EL (cell line): Measurements from ENCODE around the gene RASGRP2.
"Not testable (repeated sequence)": the region's sequence is repeated elsewhere in the genome, so short reads cannot be mapped to it uniquely, and the experiment has no call there.

Experiments used
- DNase-seq: peaks from one replicate; pipeline ENCODE4 v3.0.0-alpha.2; 2016

Gene RASGRP2

DNA sequence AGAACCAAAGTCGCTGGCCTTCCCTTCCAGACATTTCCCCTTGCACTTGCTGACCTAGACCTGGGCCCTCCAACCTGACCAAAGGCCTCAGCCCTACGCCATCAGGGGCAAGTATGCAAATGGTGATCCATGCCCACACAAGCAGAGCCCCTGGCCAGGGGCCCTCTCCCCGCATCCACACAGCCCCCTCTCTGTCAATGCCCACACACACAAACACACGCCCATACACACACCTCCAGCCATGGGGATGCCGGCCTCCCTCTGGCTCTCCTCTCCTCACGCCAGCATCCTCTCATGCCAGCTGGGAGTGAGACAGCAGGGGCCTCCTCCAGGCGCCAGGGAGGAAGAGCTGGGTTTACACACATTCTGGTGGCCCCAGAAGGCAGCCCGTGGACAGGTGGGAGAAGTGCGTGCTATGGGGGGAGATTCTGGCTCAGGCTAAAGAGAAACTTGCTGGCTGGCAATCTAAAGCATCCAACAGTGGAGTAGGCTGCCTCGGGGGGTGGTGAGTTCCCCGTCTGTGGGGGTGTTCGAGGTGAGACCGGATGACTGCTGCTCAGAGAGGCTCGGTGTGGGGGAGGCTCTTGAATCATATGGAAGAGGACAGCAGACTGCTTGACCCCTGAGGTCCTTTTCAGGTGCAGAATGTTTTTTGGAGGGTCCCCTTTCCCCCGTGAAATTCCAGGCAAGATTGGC lies 25.7 kb downstream of the RASGRP2 start:
- DNase-seq, result no peak

DNA sequence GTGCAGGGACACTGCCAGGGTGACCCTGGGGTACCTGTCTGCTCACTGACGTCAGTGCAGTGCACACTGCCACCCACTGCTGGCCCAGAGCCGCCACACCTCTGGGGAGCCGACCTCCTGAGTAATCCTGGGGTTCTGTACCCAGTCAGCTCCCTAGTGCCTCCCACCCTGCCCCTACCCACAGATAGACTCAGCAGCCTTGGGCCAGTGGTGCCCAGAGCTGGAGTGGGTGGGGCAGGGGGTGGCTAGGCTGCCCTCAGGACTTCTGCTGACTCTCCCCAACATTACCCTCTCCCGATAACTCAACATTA lies 26.7 kb downstream of the RASGRP2 start:
- DNase-seq, result no peak

DNA sequence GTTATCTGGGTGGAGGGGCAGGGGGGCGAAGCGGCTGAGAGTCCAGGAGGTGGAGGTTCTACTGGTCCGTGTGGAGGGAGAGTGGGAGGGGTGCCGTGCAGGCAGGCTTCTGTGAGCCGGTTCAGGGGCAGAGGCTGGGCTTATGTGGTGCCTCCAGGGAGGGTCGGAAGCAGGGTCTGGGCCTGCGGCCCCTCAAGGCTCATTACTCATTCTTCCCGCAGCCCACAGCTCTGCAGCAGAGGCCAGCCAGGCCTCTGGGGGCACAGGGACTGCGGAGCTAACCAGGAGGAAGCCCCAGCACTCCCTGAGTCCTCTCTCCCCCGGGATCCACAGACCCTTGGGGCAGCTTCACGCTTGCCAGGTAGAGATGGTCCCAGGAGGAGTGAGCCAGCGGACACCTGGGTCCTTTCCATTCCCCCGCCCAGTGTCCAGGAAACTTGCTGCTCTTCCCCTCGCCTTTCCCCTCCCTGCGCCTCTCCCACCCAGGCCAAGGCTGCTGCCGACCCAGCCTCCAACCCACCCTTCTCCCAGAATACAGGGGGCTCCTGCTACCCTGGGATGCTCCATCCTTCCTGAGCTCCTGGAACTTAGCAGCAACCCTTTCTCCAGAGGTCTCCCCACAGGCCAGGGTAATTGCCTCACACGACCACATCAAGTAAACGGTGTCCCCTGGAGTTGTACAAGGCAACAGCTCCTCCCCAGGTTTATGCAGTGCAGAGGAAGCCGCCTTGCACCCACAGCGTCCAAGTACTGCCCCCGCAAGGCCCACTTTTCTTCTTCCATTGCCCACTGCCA lies 27.3 kb downstream of the RASGRP2 start:
- DNase-seq, result no peak

DNA sequence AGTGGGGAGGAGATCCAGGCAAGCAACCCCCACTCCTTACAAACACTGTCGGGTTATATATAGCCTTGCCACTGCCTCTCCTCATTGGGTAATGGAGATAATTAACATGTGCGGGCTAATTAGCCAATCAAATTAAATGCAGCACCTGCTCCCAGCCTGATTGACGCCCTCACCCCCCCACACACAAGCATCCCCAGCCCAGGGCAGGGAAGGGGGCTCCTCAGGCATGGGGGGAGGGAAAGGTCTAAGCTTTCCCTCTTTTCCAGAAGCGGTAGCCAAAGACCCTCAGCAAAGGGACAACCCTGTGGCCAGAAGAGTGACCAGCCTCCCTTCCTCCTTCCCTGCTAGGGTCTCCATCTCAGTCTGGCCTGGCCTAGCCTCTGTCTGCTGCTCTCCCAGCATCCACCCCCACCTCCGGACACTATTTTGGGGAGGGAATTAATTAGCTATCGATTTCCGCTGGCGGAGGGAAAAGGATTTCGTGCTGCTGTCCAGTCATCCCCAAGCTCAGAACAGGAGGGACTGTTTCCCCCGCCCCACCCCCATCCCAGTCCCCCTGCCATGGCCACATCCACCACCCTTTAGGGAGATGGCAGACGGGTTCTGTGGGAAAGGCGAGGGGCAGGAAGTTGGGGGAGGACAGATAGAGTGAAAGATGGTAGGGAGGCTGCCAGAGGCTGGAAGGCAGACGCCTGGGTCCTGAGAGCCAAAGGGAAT lies 28.0 kb downstream of the RASGRP2 start:
- DNase-seq, result no peak

DNA sequence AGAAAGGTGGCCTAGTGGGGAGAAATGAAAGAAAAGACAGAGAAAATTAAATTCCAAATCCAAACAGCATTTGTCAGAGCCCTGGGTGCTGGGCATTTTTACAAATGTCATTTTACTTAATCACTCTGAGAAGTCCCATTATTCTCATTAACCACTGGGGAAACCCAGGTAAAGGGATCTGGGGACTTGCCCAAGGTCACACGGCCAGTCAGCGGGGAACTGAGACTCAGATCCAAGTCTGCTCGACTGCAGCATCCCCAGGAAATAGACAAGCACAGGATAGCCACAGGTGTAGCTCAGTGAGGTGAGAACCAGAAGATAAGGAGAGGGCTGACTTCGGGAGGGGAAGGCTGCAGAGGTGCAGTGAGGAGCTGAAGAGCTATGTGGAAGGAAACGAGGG lies 28.8 kb downstream of the RASGRP2 start:
- no peak for DNase-seq

DNA sequence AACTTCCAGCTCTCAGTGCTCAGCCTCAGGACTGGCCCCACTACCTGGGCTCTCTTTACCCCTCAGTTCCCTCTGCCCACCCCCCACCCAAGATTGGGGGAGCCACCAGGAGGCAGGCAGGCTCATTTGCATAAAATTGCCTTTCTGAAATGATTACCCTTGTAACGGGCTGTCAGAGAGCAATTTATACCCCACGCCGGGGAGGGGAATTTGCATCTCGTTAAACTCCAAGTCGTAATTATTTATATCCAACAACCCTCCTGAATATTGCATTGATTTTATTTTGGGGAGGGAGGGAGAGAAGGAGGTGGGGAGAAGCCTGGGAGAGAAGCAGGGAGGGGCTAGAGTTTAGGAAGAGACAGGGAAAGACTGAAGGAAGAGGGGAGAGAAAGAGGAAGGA lies 29.3 kb downstream of the RASGRP2 start:
- no peak for DNase-seq

DNA sequence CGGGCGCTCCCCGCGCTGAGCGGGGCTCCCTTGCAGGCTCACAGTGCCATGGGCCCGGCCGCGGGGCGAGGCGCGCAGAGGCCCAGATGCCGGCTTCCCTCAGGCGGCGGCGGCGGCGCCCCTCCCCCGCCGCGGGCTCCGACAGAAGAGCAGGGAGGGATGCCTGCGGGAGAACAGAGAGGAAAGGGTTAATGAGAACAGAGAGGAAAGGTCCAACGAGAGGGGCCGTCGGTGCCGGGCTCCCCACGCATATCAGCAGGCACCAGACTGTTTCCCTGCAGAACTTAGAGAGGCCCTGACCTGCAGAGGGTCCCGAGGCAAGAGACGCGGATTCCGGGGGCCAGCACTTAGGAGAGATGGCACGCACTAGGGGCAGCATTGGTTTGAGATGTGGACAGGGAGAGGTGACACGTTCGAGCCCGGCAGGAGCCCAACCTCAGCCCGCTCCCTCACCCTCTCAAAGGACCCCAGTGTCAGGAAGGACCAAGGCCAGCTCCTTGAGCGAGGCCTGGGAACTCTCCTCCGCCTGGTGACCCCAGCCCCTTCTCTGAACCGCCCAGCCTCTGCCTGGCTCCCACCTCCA lies 30.1 kb downstream of the RASGRP2 start:
- DNase-seq, result no peak

DNA sequence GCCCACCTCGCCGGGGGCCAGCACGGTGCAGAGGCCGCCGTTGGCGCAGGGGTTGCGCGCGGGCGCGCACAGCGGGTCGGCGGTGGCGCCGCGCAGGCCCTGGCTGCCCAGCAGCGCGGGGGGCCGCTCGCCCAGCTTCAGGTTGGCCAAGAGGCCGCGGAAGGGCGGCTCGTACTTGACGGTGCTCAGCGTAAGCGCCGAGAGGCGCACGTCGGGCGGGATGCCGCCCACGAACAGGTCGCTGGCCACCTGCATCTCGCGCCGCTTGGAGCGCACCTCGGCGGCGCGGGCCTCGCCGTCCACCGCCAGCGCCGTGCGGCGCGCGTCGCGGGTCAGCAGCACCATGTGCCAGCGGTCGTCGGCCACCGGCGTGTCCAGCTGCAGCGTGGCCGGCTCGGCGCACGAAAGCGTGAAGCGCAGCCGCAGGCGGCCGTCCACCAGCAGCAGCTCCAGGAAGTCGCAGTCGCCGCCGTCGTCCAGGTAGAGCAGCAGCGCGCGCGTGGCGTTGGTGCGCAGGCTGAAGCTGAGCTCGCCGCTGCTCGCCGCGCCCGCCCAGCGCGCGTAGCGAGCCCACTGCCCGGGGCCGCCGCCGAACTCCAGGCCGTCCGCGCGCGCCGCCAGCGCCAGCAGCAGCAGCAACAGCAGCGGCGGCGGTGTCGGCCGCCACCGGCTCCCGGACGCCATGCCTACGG lies 30.8 kb downstream of the RASGRP2 start:
- DNase-seq, result no peak

DNA sequence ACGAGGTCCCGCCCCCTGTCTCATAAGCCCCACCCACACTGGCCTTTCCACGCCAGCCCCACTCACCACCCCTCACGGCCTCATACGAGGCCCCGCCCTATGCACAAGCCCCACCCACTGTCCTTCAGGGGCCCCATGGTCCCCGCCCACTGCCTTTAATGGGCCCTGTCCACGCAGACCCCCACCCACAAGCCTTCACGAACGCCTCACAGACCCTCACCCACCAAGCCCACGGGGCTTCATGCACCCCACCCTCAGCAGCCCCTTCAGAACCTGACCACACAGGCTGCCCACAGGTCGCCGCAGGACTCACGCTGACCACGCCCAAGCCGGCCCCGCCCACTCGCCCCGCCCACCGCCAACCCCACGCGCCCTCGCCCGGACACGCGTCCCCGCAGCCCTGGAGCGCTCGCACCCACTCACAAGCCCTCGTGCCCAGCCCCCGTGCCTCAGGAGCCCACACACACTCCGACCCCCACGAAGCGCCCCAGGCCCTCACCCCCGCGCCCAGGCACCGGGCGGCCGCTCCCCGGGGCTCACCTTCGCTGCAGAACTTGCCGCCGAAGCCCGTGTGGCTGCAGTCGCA lies 31.4 kb downstream of the RASGRP2 start:
- DNase-seq, result no peak

DNA sequence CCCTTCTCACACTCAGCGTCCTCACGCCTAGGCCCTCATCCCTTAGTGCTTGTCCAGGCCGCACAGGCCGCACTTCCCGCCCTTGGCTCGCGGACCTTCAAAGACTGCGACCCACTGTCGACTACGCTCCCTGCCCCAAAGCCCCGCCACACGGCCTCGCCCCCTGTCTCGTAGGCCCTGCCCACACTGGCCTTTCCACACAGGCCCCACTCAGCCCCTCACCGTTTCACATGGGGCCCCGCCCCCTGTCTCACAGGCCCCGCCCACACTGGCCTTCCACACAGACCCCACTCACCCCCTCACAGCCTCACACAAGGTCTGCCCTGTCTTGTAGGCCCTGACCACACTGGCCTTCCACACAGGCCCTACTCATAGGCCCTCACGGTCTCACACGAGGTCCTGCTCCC lies 32.0 kb downstream of the RASGRP2 start:
- no peak for DNase-seq

DNA sequence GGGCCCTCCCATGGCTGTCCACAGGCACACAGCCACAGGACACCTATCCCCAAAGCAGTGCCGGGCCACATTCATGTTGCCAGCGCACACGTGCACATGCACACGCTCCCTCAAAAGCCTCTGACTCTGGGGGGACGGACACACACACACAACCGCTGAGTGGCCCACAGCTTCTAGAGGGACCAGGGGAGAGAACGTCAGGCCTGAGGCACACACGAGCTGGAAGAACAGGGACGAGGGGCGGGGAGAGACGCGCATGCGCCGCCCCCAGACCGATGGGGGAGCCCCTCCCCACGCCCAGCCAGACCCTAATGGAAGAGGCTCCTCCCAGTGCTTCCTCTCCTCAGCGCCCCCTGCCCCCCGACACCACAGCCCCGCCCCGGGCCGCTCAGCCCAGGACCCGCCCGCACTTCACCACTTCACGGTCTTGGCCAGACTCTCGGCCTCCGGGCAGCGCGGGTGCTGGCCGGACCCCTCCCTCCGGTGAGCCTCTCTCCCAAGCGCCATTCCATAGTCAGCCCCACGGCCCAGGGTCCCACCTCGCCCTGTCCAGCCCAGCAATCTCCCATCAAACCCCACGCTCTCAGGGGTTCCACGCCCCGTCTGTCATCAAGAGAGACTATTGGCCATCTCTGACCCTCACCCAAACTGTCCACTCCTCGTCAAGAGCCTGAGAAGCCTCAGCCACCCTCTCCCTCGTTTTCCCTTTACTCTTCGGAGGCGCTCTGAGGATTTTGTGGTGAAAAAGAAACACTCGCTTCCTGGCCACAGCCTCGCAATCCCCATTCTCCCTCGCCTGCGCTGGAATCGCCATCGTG lies 32.6 kb downstream of the RASGRP2 start:
- no peak for DNase-seq

DNA sequence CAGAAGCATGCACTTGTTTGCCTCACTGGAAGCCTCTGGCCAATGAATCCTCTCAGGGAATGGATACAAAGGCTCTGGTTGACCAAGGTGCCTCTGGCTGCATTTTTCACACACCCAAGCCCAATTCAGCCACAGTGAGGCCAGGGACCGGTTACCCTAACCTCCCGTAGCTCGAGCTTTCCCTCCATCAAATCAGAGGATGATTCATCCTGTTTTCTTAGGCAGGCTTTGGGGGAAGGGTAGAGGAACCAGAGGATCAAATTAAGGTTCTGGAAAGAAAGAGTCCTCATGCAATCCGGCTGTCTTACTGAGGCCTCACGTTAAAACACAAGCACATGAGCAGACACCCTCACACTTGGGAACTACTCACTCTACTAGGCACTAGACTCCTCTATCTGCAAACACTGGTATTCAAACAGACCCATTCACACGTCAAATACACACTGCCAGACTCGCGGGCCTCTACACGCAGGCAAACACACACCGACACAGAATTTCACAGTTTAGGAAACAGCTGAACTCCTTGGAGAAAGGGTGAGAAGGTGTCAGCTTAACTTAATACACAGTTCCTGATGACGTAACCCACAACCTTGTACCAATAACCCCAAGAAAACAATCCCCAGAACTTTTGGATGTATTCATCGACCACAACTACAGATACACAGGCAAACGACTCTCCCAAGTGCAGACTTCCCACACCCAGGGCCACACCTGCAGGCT lies 33.4 kb downstream of the RASGRP2 start:
- DNase-seq, result peak; percentile 26

DNA sequence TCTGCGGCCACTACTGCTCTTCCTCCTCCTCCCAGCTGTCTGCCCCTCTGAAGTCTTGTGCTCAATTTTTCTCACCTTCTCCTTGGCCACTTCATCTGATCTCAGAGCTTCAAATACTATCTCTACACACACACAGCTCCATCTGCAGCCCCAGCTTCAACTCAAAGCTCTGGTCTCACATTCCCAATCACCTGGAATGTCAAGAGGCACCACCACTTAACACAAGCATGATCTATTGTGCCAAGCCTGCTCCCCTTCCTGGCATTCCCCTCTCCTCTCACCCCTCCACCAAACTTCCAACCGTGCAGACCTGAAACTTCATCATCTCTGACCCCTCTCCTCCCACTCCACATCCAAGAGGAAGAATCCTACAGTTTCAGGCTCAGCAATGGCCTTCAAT lies 38.4 kb downstream of the RASGRP2 start:
- DNase-seq, result no peak

DNA sequence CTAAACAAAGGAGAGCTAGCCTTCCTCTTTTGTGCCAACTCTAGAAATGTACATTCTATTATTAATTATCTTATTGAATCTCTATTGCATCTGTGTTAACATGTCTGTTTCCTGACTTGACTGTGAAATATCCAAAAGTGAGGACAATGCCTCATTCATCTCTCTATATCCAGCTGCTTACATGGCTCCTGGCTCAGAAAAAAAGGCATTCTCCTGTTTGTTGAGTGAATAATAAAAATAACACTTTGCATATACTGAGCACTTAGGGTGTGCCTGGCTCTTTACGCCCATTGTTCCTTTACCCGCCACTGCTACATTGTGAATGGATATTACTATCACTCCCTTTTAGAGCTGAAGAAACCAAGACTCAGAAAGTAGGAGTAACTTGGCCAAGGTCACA lies 40.9 kb downstream of the RASGRP2 start:
- no peak for DNase-seq

DNA sequence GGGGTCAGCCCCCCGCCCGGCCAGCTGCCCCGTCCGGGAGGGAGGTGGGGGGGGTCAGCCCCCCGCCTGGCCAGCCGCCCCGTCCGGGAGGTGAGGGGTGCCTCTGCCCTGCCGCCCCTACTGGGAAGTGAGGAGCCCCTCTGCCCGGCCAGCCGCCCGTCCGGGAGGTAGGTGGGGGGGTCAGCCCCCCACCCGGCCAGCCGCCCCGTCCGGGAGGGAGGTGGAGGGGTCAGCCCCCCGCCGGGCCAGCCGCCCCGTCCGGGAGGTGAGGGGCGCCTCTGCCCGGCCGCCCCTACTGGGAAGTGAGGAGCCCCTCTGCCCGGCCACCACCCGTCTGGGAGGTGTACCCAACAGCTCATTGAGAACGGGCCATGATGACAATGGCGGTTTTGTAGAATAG lies 42.0 kb downstream of the RASGRP2 start:
- not testable (repeated sequence) for DNase-seq

DNA sequence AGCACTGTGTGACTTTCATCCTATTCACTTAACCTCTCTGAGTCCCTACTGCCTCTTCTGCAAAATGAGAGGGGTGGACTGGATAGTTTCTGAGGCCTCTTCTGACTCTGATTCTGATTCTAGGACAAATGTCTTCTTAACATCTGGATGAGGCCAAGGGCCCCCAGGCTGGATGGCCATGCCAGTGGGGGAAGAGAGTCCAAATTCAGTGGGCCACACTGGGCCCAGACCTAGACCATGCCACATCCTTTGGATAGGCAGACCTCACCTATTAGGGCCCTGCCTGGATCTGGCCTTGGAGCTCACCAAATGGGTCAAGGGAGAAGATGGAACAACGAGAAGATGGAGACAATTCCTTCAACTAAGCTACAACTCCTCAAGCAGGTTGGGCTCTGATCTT lies 45.5 kb downstream of the RASGRP2 start:
- DNase-seq, result no peak

DNA sequence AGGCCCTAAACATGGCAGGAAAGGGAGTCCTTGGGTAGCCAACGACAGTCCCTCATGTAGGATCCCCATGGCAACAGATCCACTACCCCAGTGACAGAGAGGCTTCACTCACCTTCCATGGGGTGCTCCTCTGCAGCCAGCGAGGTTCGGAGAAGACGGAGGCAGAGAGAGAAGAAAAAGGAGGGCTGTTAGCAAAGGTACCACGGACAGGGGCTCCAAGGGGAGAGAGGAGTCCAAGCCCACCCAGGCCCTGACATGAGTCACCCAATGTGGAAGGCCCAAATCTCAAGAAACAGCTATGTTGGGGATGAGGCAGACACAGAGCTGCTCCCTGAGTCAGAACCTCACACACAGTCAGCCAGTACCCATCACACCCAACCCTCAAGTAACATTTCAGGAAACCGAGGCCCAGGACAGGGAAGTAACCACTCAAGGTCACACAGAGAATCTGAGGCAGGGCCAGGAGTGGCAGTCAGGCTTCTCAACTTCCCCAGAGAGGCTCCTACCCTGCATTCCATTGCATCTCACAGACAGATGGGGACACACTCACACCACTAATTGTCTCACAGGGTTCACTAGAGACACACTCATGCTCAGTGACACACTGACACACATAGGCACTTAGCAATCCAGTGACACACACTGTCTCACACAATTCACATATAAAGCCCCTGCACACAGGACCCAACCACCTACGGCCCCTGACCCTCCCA lies 46.1 kb downstream of the RASGRP2 start:
- DNase-seq, result no peak

DNA sequence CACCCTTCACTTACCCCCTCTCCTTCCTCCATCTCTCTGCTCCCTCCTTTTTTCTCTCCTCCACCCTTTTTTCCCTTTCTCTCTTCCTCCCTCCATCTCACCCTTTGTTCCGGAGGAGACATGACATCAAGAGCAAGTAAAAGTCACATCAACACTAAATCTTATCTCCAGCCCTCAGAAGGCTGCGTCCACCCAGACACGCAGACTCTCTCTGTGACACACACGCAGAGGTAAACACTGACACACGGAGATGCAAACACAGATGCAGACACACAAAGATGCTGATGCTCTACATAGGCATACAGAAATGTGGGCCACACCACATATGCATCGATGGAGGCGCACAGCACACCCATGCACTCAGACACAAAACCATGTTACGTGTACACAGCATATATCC lies 47.9 kb downstream of the RASGRP2 start:
- DNase-seq, result no peak

DNA sequence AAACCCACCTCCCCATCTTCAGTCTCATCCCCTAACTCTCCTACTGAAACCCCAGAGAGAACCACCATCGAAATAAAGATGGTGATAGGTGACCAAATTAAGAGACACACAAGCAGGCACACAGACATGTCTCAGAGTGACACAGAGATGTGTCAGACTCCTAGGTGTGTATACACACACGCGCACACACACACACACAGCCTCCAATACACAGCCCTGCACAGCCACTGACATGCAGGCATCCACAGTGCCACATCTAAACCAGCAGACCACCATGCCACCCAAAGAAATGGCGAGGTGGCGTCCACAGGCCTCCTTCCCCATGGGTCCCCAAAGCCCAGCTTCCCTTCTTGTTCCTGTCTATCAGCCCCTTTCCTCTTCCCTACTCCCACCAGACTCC lies 48.4 kb downstream of the RASGRP2 start:
- no peak for DNase-seq

DNA sequence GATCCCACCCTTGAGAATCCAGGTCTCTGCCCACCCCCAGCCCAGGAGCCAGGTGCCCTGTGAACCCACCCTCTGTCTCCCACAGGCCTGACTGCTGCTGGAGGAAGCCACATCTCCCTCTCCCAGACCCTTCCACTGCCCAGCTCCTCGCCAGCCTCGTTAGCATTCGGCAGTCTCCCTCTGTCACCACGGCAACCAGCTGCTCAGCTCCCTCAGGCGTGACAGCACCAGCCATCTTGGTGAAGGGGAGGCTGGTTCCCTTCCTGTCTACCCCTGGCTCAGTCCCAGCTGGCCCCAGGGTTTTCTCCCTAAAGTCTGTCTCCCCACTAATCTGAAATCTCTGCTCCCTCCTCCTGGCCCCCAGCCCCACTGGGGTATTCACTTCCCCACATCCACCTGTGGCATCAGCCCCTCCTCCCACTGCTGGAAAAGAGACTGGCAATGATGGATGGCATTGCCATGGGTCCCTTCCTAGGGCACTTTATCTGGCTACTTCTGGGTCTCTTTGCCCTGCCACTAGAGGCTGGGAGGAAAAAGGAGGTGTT lies 49.0 kb downstream of the RASGRP2 start:
- no peak for DNase-seq
